Neural progenitor cell (in vitro differentiated cells): Measurements from ENCODE around the gene AJUBA.

Experiments
- CTCF ChIP-seq: fragments of 200-600 bp; sonication (generic); IDR thresholded peaks from 2 replicates; pipeline ENCODE4 v1.5.1; 2017; ENCODE audit warnings: antibody characterized with exemption, mild to moderate bottlenecking
- EZH2 ChIP-seq: fragments of 200-600 bp; sonication (generic); IDR thresholded peaks from 2 replicates; pipeline ENCODE4 v1.6.1; 2017; ENCODE audit warnings: antibody characterized with exemption, mild to moderate bottlenecking, moderate library complexity
- EZH2phosphoT487 ChIP-seq: fragments of 200-600 bp; sonication (generic); IDR thresholded peaks from 2 replicates; pipeline ENCODE4 v1.6.1; 2017; ENCODE audit warnings: antibody characterized with exemption

GRCh38 chr14:22928237-22929103, 53.9 kb downstream of the AJUBA start:
- TF ChIP-seq CTCF, result no peak
- no peak for TF ChIP-seq EZH2
- no peak for TF ChIP-seq EZH2phosphoT487
